Type B pancreatic cell (in vitro differentiated cells): ENCODE results near the gene PWP1. TPM values are rescaled to one million over a fixed set of nuclear protein-coding genes. Genes with fewer than 3 reads are reported as not detected.

Experiments used
- DNase-seq: peaks from one replicate; pipeline ENCODE4 v3.0.0; 2021; ENCODE audit warnings: mixed read lengths; ENCODE audit not compliant: unreplicated experiment; ENCODE audit errors: extremely low spot score
- H3K27ac Mint-ChIP-seq: 2 replicates; pipeline ENCODE4 v1.8.0; 2021; ENCODE audit warnings: mild to moderate bottlenecking, mixed read lengths
- H3K27me3 Mint-ChIP-seq: 2 replicates; pipeline ENCODE4 v1.8.0; 2021; ENCODE audit warnings: mixed read lengths
- H3K36me3 Mint-ChIP-seq: 2 replicates; pipeline ENCODE4 v1.8.0; 2021; ENCODE audit warnings: mixed read lengths
- H3K4me1 Mint-ChIP-seq: one replicate; pipeline ENCODE4 v1.8.0; 2021; ENCODE audit warnings: mixed read lengths; ENCODE audit not compliant: unreplicated experiment
- H3K4me3 Mint-ChIP-seq: 2 replicates; pipeline ENCODE4 v1.8.0; 2021; ENCODE audit warnings: mild to moderate bottlenecking, mixed read lengths
- H3K9me3 Mint-ChIP-seq: 2 replicates; pipeline ENCODE4 v1.8.0; 2021; ENCODE audit warnings: mixed read lengths
- CTCF ChIP-seq: fragments of 200-600 bp; sonication (generic); conservative IDR thresholded peaks from 2 replicates; pipeline ENCODE4 v1.5.0; 2021; ENCODE audit warnings: antibody characterized with exemption, mild to moderate bottlenecking
- total RNA-seq: library from RNA; stranded (reverse); gene quantifications from 2 replicates; pipeline ENCODE4 v1.2.1, GENCODE V29; 2021; ENCODE audit warnings: low replicate concordance

PWP1 gene
- total RNA-seq, 1 donor from 2014 or later: 33.5 TPM

- H3K27me3 Mint-ChIP-seq: no peaks in the 10 kb centered on the region
- H3K4me1 Mint-ChIP-seq: no peaks in the 10 kb centered on the region
- no peak overlapping the region for H3K27ac Mint-ChIP-seq
- no peaks in the 10 kb centered on the region for H3K9me3 Mint-ChIP-seq
- TF ChIP-seq CTCF: no peak
- peaks cover 12% of the 10 kb centered on the region for H3K36me3 Mint-ChIP-seq
- no peak for DNase-seq
- no peak overlapping the region for H3K4me3 Mint-ChIP-seq
Observed at GRCh38 chr12:107730618-107731341, 45.2 kb downstream of the PWP1 start.

GRCh38 chr12:107731366-107731765 lies 45.8 kb downstream of the PWP1 start:
- no peak for TF ChIP-seq CTCF
- Mint-ChIP-seq H3K4me3 (no peak overlapping the region), H3K27me3 (no peaks in the 10 kb centered on the region), H3K4me1 (no peaks in the 10 kb centered on the region), H3K36me3 (peaks cover 17% of the 10 kb centered on the region), H3K9me3 (no peaks in the 10 kb centered on the region), H3K27ac (no peak overlapping the region)
- no peak for DNase-seq

- TF ChIP-seq CTCF: no peak
- H3K36me3 Mint-ChIP-seq: peaks cover 21% of the 10 kb centered on the region
- H3K9me3 Mint-ChIP-seq: no peaks in the 10 kb centered on the region
- no peaks in the 10 kb centered on the region for H3K4me1 Mint-ChIP-seq
- no peak overlapping the region for H3K27ac Mint-ChIP-seq
- H3K4me3 Mint-ChIP-seq: no peak overlapping the region
- DNase-seq: no peak
- H3K27me3 Mint-ChIP-seq: no peaks in the 10 kb centered on the region
Observed at GRCh38 chr12:107732365-107732764, 46.8 kb downstream of the PWP1 start.

- H3K4me1 Mint-ChIP-seq: no peaks in the 10 kb centered on the region
- peaks cover 28% of the 10 kb centered on the region for H3K36me3 Mint-ChIP-seq
- H3K9me3 Mint-ChIP-seq: no peaks in the 10 kb centered on the region
- no peak for TF ChIP-seq CTCF
- H3K27me3 Mint-ChIP-seq: no peaks in the 10 kb centered on the region
- H3K4me3 Mint-ChIP-seq: no peak overlapping the region
- H3K27ac Mint-ChIP-seq: no peak overlapping the region
- DNase-seq: no peak
Observed at GRCh38 chr12:107734139-107734538, 48.5 kb downstream of the PWP1 start.

- no peaks in the 10 kb centered on the region for H3K4me1 Mint-ChIP-seq
- no peaks in the 10 kb centered on the region for H3K9me3 Mint-ChIP-seq
- peaks cover 33% of the 10 kb centered on the region for H3K36me3 Mint-ChIP-seq
- DNase-seq: no peak
- H3K27ac Mint-ChIP-seq: no peak overlapping the region
- no peaks in the 10 kb centered on the region for H3K27me3 Mint-ChIP-seq
- H3K4me3 Mint-ChIP-seq: no peak overlapping the region
- no peak for TF ChIP-seq CTCF
Observed at GRCh38 chr12:107735763-107736162, 50.2 kb downstream of the PWP1 start.
